K562 (cell line): ENCODE data around the gene MAP3K14. TPM values are rescaled to one million over a fixed set of nuclear protein-coding genes. Genes with fewer than 3 reads are reported as not detected.

Experiments
- ARID4B ChIP-seq: sonication (generic); formaldehyde crosslinking; IDR thresholded peaks from 2 replicates; pipeline ENCODE4 v1.8.0; 2022; ENCODE audit warnings: mild to moderate bottlenecking, missing genetic modification reagents
- DLX4 ChIP-seq: fragments of 250-450 bp; sonication (Bioruptor Pico); IDR thresholded peaks from 2 replicates; pipeline ENCODE4 v1.6.1; 2021; ENCODE audit warnings: mild to moderate bottlenecking
- ESRRA ChIP-seq: fragments of 450-650 bp; IDR thresholded peaks from 2 replicates; pipeline ENCODE4 v1.6.1; 2014; ENCODE audit warnings: low read depth, mild to moderate bottlenecking, moderate library complexity, borderline replicate concordance
- EZH2 ChIP-seq: IDR thresholded peaks from 2 replicates; pipeline ENCODE4 v1.6.1; 2012; ENCODE audit warnings: low read depth, mild to moderate bottlenecking, inconsistent platforms, low read length, borderline replicate concordance
- HOXB6 ChIP-seq: fragments of 250-450 bp; sonication (Bioruptor Pico); IDR thresholded peaks from 2 replicates; pipeline ENCODE4 v1.5.1; 2022; ENCODE audit warnings: mild to moderate bottlenecking, borderline replicate concordance
- KDM1A ChIP-seq, 2 experiments: fragments of 450-650 bp; IDR thresholded peaks; 2 replicates each; pipeline ENCODE4 v1.6.1; 2016; ENCODE audit warnings: mild to moderate bottlenecking in 2 of 2
- MXI1 ChIP-seq: IDR thresholded peaks from 2 replicates; pipeline ENCODE4 v1.6.1; 2011; ENCODE audit warnings: low read depth, mild to moderate bottlenecking, improper control_type of control experiment, low read length
- MYC ChIP-seq, 2 experiments: fragments of 250-450 bp in 1 of 2; sonication (Bioruptor Pico) in 1 of 2; IDR thresholded peaks; 2 replicates each; pipeline versions ENCODE4 v1.5.1 to v1.6.1; 2012 to 2021; ENCODE audit warnings: low read depth in 2 of 2, borderline replicate concordance in 1 of 2, improper control_type of control experiment in 1 of 2, low read length in 1 of 2, mild to moderate bottlenecking in 1 of 2, moderate library complexity in 1 of 2
- OTX1 ChIP-seq: fragments of 450-650 bp; formaldehyde crosslinking; IDR thresholded peaks from 2 replicates; pipeline ENCODE4 v1.4.0; 2022; ENCODE audit warnings: mild to moderate bottlenecking
- SP1 ChIP-seq: sonication (generic); formaldehyde crosslinking; IDR thresholded peaks from 2 replicates; pipeline ENCODE4 v1.8.1; 2022; ENCODE audit warnings: mild to moderate bottlenecking, missing genetic modification reagents
- TBL1XR1 ChIP-seq, 2 experiments: IDR thresholded peaks; 2 replicates each; pipeline ENCODE4 v1.6.1; 2012; ENCODE audit warnings: improper control_type of control experiment in 2 of 2, low read length in 2 of 2, mild to moderate bottlenecking in 1 of 2
- TCF7 ChIP-seq: sonication (generic); IDR thresholded peaks from 2 replicates; pipeline ENCODE4 v1.6.1; 2016; ENCODE audit warnings: antibody characterized with exemption, borderline replicate concordance
- THAP12 ChIP-seq: fragments of 250-450 bp; sonication (Bioruptor Pico); IDR thresholded peaks from 2 replicates; pipeline ENCODE4 v1.9.0; 2021; ENCODE audit warnings: mild to moderate bottlenecking, inconsistent platforms
- XRCC4 ChIP-seq: IDR thresholded peaks from one replicate; pipeline ENCODE4 v1.6.1; 2011; ENCODE audit not compliant: insufficient read depth, insufficient read length; ENCODE audit errors: extremely low read depth
- ZFP36 ChIP-seq: fragments of 150-350 bp; IDR thresholded peaks from 2 replicates; pipeline ENCODE4 v1.6.1; 2018; ENCODE audit warnings: low read length, low read depth; ENCODE audit not compliant: partially characterized antibody
- ZNF165 ChIP-seq: fragments of 250-450 bp; sonication (Bioruptor Pico); IDR thresholded peaks from 2 replicates; pipeline ENCODE4 v1.4.0; 2020; ENCODE audit warnings: borderline replicate concordance
- ZNF707 ChIP-seq: fragments of 250-450 bp; sonication (Bioruptor Pico); conservative IDR thresholded peaks from 2 replicates; pipeline ENCODE4 v1.8.0; 2022; ENCODE audit warnings: inconsistent platforms, mild to moderate bottlenecking, moderate library complexity
- ZSCAN32 ChIP-seq: fragments of 450-650 bp; formaldehyde crosslinking; IDR thresholded peaks from 2 replicates; pipeline ENCODE4 v1.4.0; 2020; ENCODE audit warnings: mild to moderate bottlenecking, moderate library complexity
- polyA plus RNA-seq, 8 experiments: library from polyadenylated mRNA; depleted of rRNA in 4 of 8; stranded (reverse) in 5 of 8; unstranded in 3 of 8; fragments of >200 nt; fragmentation: Nextera tagmentation in 2 of 8; fragmentation: Illumina TruSeq in 1 of 8; extraction: Ambion mirVana in 2 of 8; extraction: Trizol in 1 of 8; gene quantifications; 2 replicates each; pipeline versions ENCODE4 v1.2.1 to v1.2.3, GENCODE V29; 2011 to 2014; ENCODE audit warnings: inconsistent platforms in 1 of 8, missing spikeins in 1 of 8
- total RNA-seq, 7 experiments: library from RNA; depleted of rRNA in 6 of 7; stranded (reverse); fragments of >200 nt in 6 of 7; fragmentation: Illumina TruSeq in 2 of 7; extraction: Trizol in 2 of 7; gene quantifications; 2 replicates each; pipeline versions ENCODE4 v1.2.1 to v1.2.3, GENCODE V29; 2011 to 2021; ENCODE audit warnings: low replicate concordance in 1 of 7

Gene MAP3K14
- total and polyA plus RNA-seq, 9 of the 15 experiments (the other 6 are each of a cell fraction or from before 2014, with no cell fraction given): 0.45 to 8.7 (median 3.2) TPM

GRCh38 chr17:45317111-45317928 is 500 bp upstream of the MAP3K14 start (continued):
- TF ChIP-seq THAP12 (CRISPR knock-in tag) (peak; percentile 49; the same call in 1 of the 2 replicates), KDM1A (IDR thresholded peaks at IDR 0.05) (no peak), TBL1XR1 (IDR thresholded peaks at IDR 0.05; ENCODE audit: low read length in 2 of 2) (no peak), HOXB6 (no peak), EZH2 (peak; percentile 99; the same call in 1 of the 2 replicates), MYC (IDR thresholded peaks at IDR 0.05; ENCODE audit: low read depth, low read length) (peak; percentile 35; the same call in 1 of the 2 replicates), MYC (CRISPR knock-in tag; IDR thresholded peaks at IDR 0.05; ENCODE audit: borderline replicate concordance, low read depth) (0 out of 2 replicates have a peak, but pooled peaks have one; percentile 31), OTX1 (CRISPR knock-in tag) (no peak), ZSCAN32 (peak; percentile 29; the same call in 1 of the 2 replicates), SP1 (CRISPR knock-in tag) (peak; percentile 94), TCF7 (no peak), DLX4 (CRISPR knock-in tag) (no peak), XRCC4 (no peak), MXI1 (peak; percentile 96), ZNF165 (CRISPR knock-in tag) (no peak), ZNF707 (CRISPR knock-in tag) (no peak), ZFP36 (peak; percentile 99), ARID4B (CRISPR knock-in tag) (peak; percentile 92), ESRRA (no peak)
